Kidney (tissue), 14 donors: Measurements from ENCODE around the gene PRDM10. TPM values are rescaled to one million over a fixed set of nuclear protein-coding genes. Genes with fewer than 3 reads are reported as not detected.

Experiments
- DNase-seq, 5 donors: peaks; one replicate each; pipeline ENCODE4 v3.0.0-alpha.2; 2013 to 2020
- FAIRE-seq: peaks from 2 replicates; lab custom pipeline; 2012; peaks lifted over from hg19 to GRCh38; lab: Jason Lieb, UNC
- H3K27ac ChIP-seq, 2 donors: one replicate each; pipeline ENCODE4 v1.7.0; 2013; ENCODE audit warnings: low read depth in 2 of 2, low read length in 2 of 2, inconsistent platforms in 1 of 2
- H3K27me3 ChIP-seq: one replicate; pipeline ENCODE4 v1.7.1; 2013; ENCODE audit warnings: low read length, inconsistent platforms; ENCODE audit not compliant: control insufficient read depth, insufficient read depth
- H3K36me3 ChIP-seq, 3 donors: one replicate each; pipeline versions ENCODE4 v1.7.0 to v1.7.1; 2013; ENCODE audit warnings: low read length in 3 of 3, control low read depth in 1 of 3, inconsistent platforms in 1 of 3; ENCODE audit not compliant: insufficient read depth in 3 of 3, control insufficient read depth in 2 of 3
- H3K4me1 ChIP-seq, 3 donors: one replicate each; pipeline versions ENCODE4 v1.7.0 to v1.7.1; 2013; ENCODE audit warnings: low read length in 3 of 3, inconsistent platforms in 1 of 3, low read depth in 1 of 3; ENCODE audit not compliant: control insufficient read depth in 2 of 3, insufficient read depth in 2 of 3
- H3K4me3 ChIP-seq, 3 donors: one replicate each; pipeline versions ENCODE4 v1.7.0 to v1.8.1; 2013; ENCODE audit warnings: low read length in 3 of 3, control low read depth in 1 of 3, inconsistent platforms in 1 of 3
- H3K9ac ChIP-seq, 3 donors: one replicate each; pipeline versions ENCODE4 v1.7.0 to v1.7.1; 2013; ENCODE audit warnings: low read length in 3 of 3, control low read depth in 1 of 3, inconsistent platforms in 1 of 3
- H3K9me3 ChIP-seq, 3 donors: one replicate each; pipeline versions ENCODE4 v1.7.0 to v1.7.1; 2013; ENCODE audit warnings: low read length in 3 of 3, control low read depth in 1 of 3, inconsistent platforms in 1 of 3; ENCODE audit not compliant: control insufficient read depth in 2 of 3, insufficient read depth in 1 of 3
- CTCF ChIP-seq: IDR thresholded peaks from 3 replicates; pipeline ENCODE4 v1.5.1; 2012; ENCODE audit warnings: mild to moderate bottlenecking, moderate library complexity, borderline replicate concordance; ENCODE audit not compliant: insufficient read depth; ENCODE audit errors: extremely low read depth
- intact Hi-C: fragments of 100-400 bp; cut with DNase I; formaldehyde crosslinking; loops from one replicate; pipeline ENCODE4 v1.11.1; 2022
- polyA plus RNA-seq: library from polyadenylated mRNA; stranded (reverse); fragments of 350-450 nt; fragmentation: Illumina TruSeq; extraction: RNeasy Lipid Tissue Mini Kit (QIAGEN cat#74804); gene quantifications from one replicate; pipeline ENCODE4 v1.2.3, GENCODE V29; 2014; ENCODE audit warnings: low read depth, low replicate concordance; ENCODE audit not compliant: insufficient read depth
- total RNA-seq: library from RNA; stranded (reverse); fragmentation: NEBNext Ultra II Directional; extraction: Animal tissue kit (Norgen Biotek cat#: 25700); gene quantifications from one replicate; pipeline ENCODE4 v1.2.1, GENCODE V29; 2021
- donor health status: control.
- donor health status: control.
- donor health status: control.
- donor health status: control.
- donor health status: control.
- donor health status: DM: yes; HTN: yes; CAD: no.
- donor health status: Normal renal cell carcinoma (clear cell type).

PRDM10 gene
- total and polyA plus RNA-seq, 2 donors from 2014 or later = 1.5 to 8.0 TPM

- H3K9ac ChIP-seq = no peak overlapping the region
- H3K27ac ChIP-seq = no peak overlapping the region
- peaks cover 0 to 3% (median 0%) of the 10 kb centered on the region in 3 donors for H3K4me1 ChIP-seq
- FAIRE-seq (no peak), DNase-seq (no peak)
- intact Hi-C loops = no loop called here
- no peaks in the 10 kb centered on the region for H3K27me3 ChIP-seq
- H3K4me3 ChIP-seq = no peak overlapping the region
- H3K9me3 ChIP-seq = no peaks in the 10 kb centered on the region
- TF ChIP-seq CTCF = no peak
- no peaks in the 10 kb centered on the region for H3K36me3 ChIP-seq
Observed at GRCh38 chr11:129951866-129952262, 50.8 kb downstream of the PRDM10 start.

GRCh38 chr11:129951201-129951865 lies 51.3 kb downstream of the PRDM10 start:
- intact Hi-C loops = no loop called here
- no peak for FAIRE-seq
- Histone ChIP-seq H3K36me3 (no peaks in the 10 kb centered on the region), H3K9ac (no peak overlapping the region), H3K4me1 (peaks cover 0 to 3% (median 0%) of the 10 kb centered on the region in 3 donors), H3K4me3 (no peak overlapping the region), H3K27me3 (no peaks in the 10 kb centered on the region), H3K27ac (no peak overlapping the region), H3K9me3 (no peaks in the 10 kb centered on the region)
- TF ChIP-seq CTCF = no peak
- peak in 2 of 5 donors; percentile 18 to 27 for DNase-seq

- intact Hi-C loops = no loop called here
- peak overlapping the region in 1 of 3 donors; percentile 14 for H3K9ac ChIP-seq
- no peaks in the 10 kb centered on the region for H3K27me3 ChIP-seq
- FAIRE-seq (no peak), DNase-seq (peak in 3 of 5 donors; percentile 42 to 74 (median 54))
- peaks cover 0 to 3% (median 0%) of the 10 kb centered on the region in 3 donors for H3K4me1 ChIP-seq
- peak overlapping the region in 1 of 2 donors; percentile 3 for H3K27ac ChIP-seq
- no peak overlapping the region for H3K4me3 ChIP-seq
- TF ChIP-seq CTCF = no peak
- H3K9me3 ChIP-seq = no peaks in the 10 kb centered on the region
- no peaks in the 10 kb centered on the region for H3K36me3 ChIP-seq
Observed at GRCh38 chr11:129950101-129951091, 52.2 kb downstream of the PRDM10 start.
